Endothelial cell of umbilical vein (primary cell): ENCODE results near the gene ATCAY. TPM values are rescaled to one million over a fixed set of nuclear protein-coding genes. Genes with fewer than 3 reads are reported as not detected.
A peak's percentile ranks its signal among the peaks of the same experiment; 100 is the strongest.

ENCODE experiments used
- BruUV-seq: library from RNA; stranded (reverse); fragments of 400-500 nt; replicated peaks from 2 replicates; lab custom pipeline; 2021; lab: Mats Ljungman, UMichigan
- CTCF ChIA-PET: fragments of 300-600, 350-600 bp; sonication (Branson Sonifier 250); formaldehyde crosslinking; loops from one replicate; lab custom pipeline; 2021; ENCODE audit warnings: antibody characterized with exemption, inconsistent platforms; lab: Charles Lee
- POLR2A ChIA-PET: fragments of 300-600, 350-600 bp; sonication (Branson Sonifier 250); formaldehyde crosslinking; loops from one replicate; lab custom pipeline; 2021; ENCODE audit warnings: antibody characterized with exemption, inconsistent platforms; lab: Charles Lee
- DNase-seq: peaks from one replicate; pipeline ENCODE4 v3.0.0-alpha.2; 2011; ENCODE audit warnings: low read depth, low spot score
- FAIRE-seq: peaks from 2 replicates; lab custom pipeline; 2011; peaks lifted over from hg19 to GRCh38; lab: Jason Lieb, UNC
- H2AFZ ChIP-seq: 2 replicates; pipeline ENCODE4 v1.6.0; 2012; ENCODE audit warnings: low read depth, low read length, control low read depth, inconsistent platforms
- H3K27ac ChIP-seq: 2 replicates; pipeline ENCODE4 v1.5.1; 2011; ENCODE audit warnings: low read depth, mild to moderate bottlenecking, control low read depth, low read length, moderate library complexity; ENCODE audit not compliant: insufficient read depth
- H3K27me3 ChIP-seq, 2 experiments: 2 replicates each; pipeline versions ENCODE4 v1.6.0 to v1.6.1; 2011; ENCODE audit warnings: low read length in 2 of 2, mixed read lengths in 1 of 2; ENCODE audit not compliant: control insufficient read depth in 2 of 2, insufficient read depth in 2 of 2
- H3K36me3 ChIP-seq, 2 experiments: 2 replicates in 1 of 2; 3 replicates in 1 of 2; pipeline ENCODE4 v1.5.1; 2011; ENCODE audit warnings: low read length in 2 of 2, mild to moderate bottlenecking in 1 of 2, moderate library complexity in 1 of 2; ENCODE audit not compliant: control insufficient read depth in 2 of 2, insufficient read depth in 2 of 2; ENCODE audit errors: extremely low read depth in 1 of 2
- H3K4me1 ChIP-seq: 3 replicates; pipeline ENCODE4 v1.5.1; 2011; ENCODE audit warnings: mild to moderate bottlenecking, low read length; ENCODE audit not compliant: control insufficient read depth, insufficient read depth; ENCODE audit errors: extremely low read depth
- H3K4me2 ChIP-seq: 2 replicates; pipeline ENCODE4 v1.6.1; 2011; ENCODE audit warnings: low read length, control low read depth, mixed read lengths; ENCODE audit not compliant: insufficient read depth
- H3K4me3 ChIP-seq, 3 experiments: fragments of 200-600 bp in 1 of 3; sonication (generic), shearing (Covaris generic) in 1 of 3; replicated peaks in 1 of 3; 2 replicates each; pipeline ENCODE4 v1.5.1; 2011 to 2016; ENCODE audit warnings: control low read depth in 3 of 3, low read length in 3 of 3, mild to moderate bottlenecking in 2 of 3, inconsistent platforms in 1 of 3, low read depth in 1 of 3, moderate library complexity in 1 of 3; ENCODE audit not compliant: insufficient read depth in 1 of 3
- H3K79me2 ChIP-seq: 2 replicates; pipeline ENCODE4 v1.6.0; 2012; ENCODE audit warnings: low read length, inconsistent platforms; ENCODE audit not compliant: control insufficient read depth, insufficient read depth
- H3K9ac ChIP-seq: replicated peaks from 2 replicates; pipeline ENCODE3; 2011; ENCODE audit warnings: low read length, control low read depth; ENCODE audit not compliant: insufficient read depth; ENCODE audit errors: extremely low read depth
- H3K9me1 ChIP-seq: replicated peaks from 3 replicates; pipeline ENCODE4 v1.6.0; 2011; ENCODE audit warnings: mild to moderate bottlenecking, low read length; ENCODE audit not compliant: control insufficient read depth, insufficient read depth; ENCODE audit errors: extremely low read depth
- H3K9me3 ChIP-seq: replicated peaks from 2 replicates; pipeline ENCODE4 v1.5.1; 2012; ENCODE audit warnings: low read length, inconsistent platforms; ENCODE audit not compliant: control insufficient read depth, insufficient read depth
- H4K20me1 ChIP-seq: replicated peaks from 2 replicates; pipeline ENCODE3; 2011; ENCODE audit warnings: mild to moderate bottlenecking, low read length; ENCODE audit not compliant: control insufficient read depth, insufficient read depth; ENCODE audit errors: extremely low read depth
- CTCF ChIP-seq, 2 donors: IDR thresholded peaks; 1 replicate in 1 of 2; 2 replicates in 1 of 2; pipeline ENCODE4 v1.5.1; 2011; ENCODE audit warnings: low read length in 2 of 2, mild to moderate bottlenecking in 2 of 2, moderate library complexity in 2 of 2, control low read depth in 1 of 2, inconsistent platforms in 1 of 2, low read depth in 1 of 2; ENCODE audit not compliant: insufficient read depth in 1 of 2; ENCODE audit errors: extremely low read depth in 1 of 2
- EZH2 ChIP-seq: IDR thresholded peaks from 2 replicates; pipeline ENCODE4 v1.6.1; 2012; ENCODE audit warnings: borderline replicate concordance, low read depth, mild to moderate bottlenecking, moderate library complexity, low read length, inconsistent platforms; ENCODE audit not compliant: severe bottlenecking
- FOS ChIP-seq: IDR thresholded peaks from 2 replicates; pipeline ENCODE4 v1.6.1; 2011; ENCODE audit warnings: mild to moderate bottlenecking, low read length, moderate library complexity, borderline replicate concordance; ENCODE audit not compliant: insufficient read depth
- GATA2 ChIP-seq: IDR thresholded peaks from 2 replicates; pipeline ENCODE4 v1.7.0; 2011; ENCODE audit warnings: low read depth, mild to moderate bottlenecking, moderate library complexity, mixed read lengths, low read length; ENCODE audit not compliant: insufficient read length, insufficient read depth
- JUN ChIP-seq: IDR thresholded peaks from 2 replicates; pipeline ENCODE4 v1.6.1; 2011; ENCODE audit warnings: borderline replicate concordance, low read depth; ENCODE audit not compliant: insufficient read length, insufficient read depth
- MAX ChIP-seq: IDR thresholded peaks from 2 replicates; pipeline ENCODE4 v1.6.1; 2011; ENCODE audit not compliant: insufficient read depth, insufficient read length
- MYC ChIP-seq: IDR thresholded peaks from one replicate; pipeline ENCODE4 v1.6.1; 2011; ENCODE audit warnings: mild to moderate bottlenecking, low read depth, low read length
- POLR2A ChIP-seq: IDR thresholded peaks from 2 replicates; pipeline ENCODE4 v1.6.1; 2012; ENCODE audit warnings: low read depth, mild to moderate bottlenecking, control low read depth, low read length
- POLR2AphosphoS5 ChIP-seq: IDR thresholded peaks from 2 replicates; pipeline ENCODE4 v1.6.1; 2012; ENCODE audit warnings: low read depth, mild to moderate bottlenecking, control low read depth, low read length, moderate library complexity; ENCODE audit not compliant: insufficient read depth
- dilution Hi-C: fragments of 300-500 bp; cut with MboI; formaldehyde crosslinking; loops from one replicate; pipeline ENCODE4 v1.15.0; 2019; ENCODE audit warnings: low sequenced_read_pairs; ENCODE audit not compliant: extremely low pct_ligation_motif_present
- intact Hi-C: fragments of 100-400 bp; cut with micrococcal nuclease; formaldehyde crosslinking; loops from one replicate; pipeline ENCODE4 v1.10.0; 2022
- polyA plus RNA-seq, 4 experiments: library from polyadenylated mRNA; depleted of rRNA in 3 of 4; stranded (reverse) in 3 of 4; unstranded in 1 of 4; fragments of >200 nt; gene quantifications; 2 replicates each; pipeline versions ENCODE4 v1.2.1 to v1.2.3, GENCODE V29; 2011 to 2012; ENCODE audit warnings: missing spikeins in 1 of 4
- total RNA-seq: library from RNA; stranded (reverse); gene quantifications from 2 replicates; pipeline ENCODE4 v1.2.3, GENCODE V29; 2021

ATCAY gene
- total and polyA plus RNA-seq, 2 donors (not counting 3 experiments of a cell fraction or from before 2014, with no cell fraction given), result 0.03 TPM; not detected in 1

GRCh38 chr19:3881272-3882040 lies 971 bp downstream of the ATCAY start:
- no peaks in the 10 kb centered on the region for H4K20me1 ChIP-seq
- H3K36me3 ChIP-seq, result no peaks in the 10 kb centered on the region
- dilution Hi-C loops, result no loop called here
- no peak overlapping the region for H3K9ac ChIP-seq
- no peak overlapping the region for H3K27ac ChIP-seq
- no peaks in the 10 kb centered on the region for H3K9me1 ChIP-seq
- peaks cover 17% of the 10 kb centered on the region in 2 experiments for H3K27me3 ChIP-seq
- intact Hi-C loops, result no loop called here
- H3K79me2 ChIP-seq, result no peaks in the 10 kb centered on the region
- FAIRE-seq, result no peak
- no peaks in the 10 kb centered on the region for H3K4me1 ChIP-seq
- H3K4me3 ChIP-seq, result no peak overlapping the region
- POLR2A ChIA-PET, result interaction anchor here (0.7 kb wide), 1 partner anchor 282 kb away, joined by 7 read pairs; no protein-coding TSS in a partner anchor
- H3K4me2 ChIP-seq, result no peak overlapping the region
- no peak overlapping the region for H2AFZ ChIP-seq
- BruUV-seq, result no TSS peak
- H3K9me3 ChIP-seq, result no peaks in the 10 kb centered on the region
- TF ChIP-seq MAX (no peak), POLR2AphosphoS5 (no peak), EZH2 (peak; percentile 54), JUN (no peak)
- CTCF ChIA-PET, result interaction anchor here (0.6 kb wide), 1 partner anchor 905 kb away, joined by 3 read pairs; no protein-coding TSS in a partner anchor
- DNase-seq, result no peak

GRCh38 chr19:3882041-3882384 lies 1.5 kb downstream of the ATCAY start:
- Histone ChIP-seq H3K36me3 (no peaks in the 10 kb centered on the region), H3K27me3 (peaks cover 17% of the 10 kb centered on the region in 2 experiments), H3K4me1 (no peaks in the 10 kb centered on the region), H3K4me2 (no peak overlapping the region), H3K27ac (no peak overlapping the region), H3K9me3 (no peaks in the 10 kb centered on the region), H3K79me2 (no peaks in the 10 kb centered on the region), H3K9ac (no peak overlapping the region), H2AFZ (no peak overlapping the region), H4K20me1 (no peaks in the 10 kb centered on the region), H3K4me3 (no peak overlapping the region), H3K9me1 (no peaks in the 10 kb centered on the region)
- dilution Hi-C loops, result no loop called here
- POLR2A ChIA-PET, result no interaction called here
- CTCF ChIA-PET, result no interaction called here
- no peak for TF ChIP-seq MYC
- no peak for TF ChIP-seq JUN
- no peak for TF ChIP-seq CTCF (IDR thresholded peaks at IDR 0.05; ENCODE audit: extremely low read depth in 1 of 2, insufficient read depth in 1 of 2, low read depth in 1 of 2, low read length in 2 of 2)
- no peak for TF ChIP-seq EZH2
- TF ChIP-seq POLR2A, result no peak
- no peak for TF ChIP-seq POLR2AphosphoS5
- TF ChIP-seq GATA2, result no peak
- no peak for TF ChIP-seq MAX
- TF ChIP-seq FOS, result no peak
- DNase-seq, result no peak
- no peak for FAIRE-seq
- intact Hi-C loops, result no loop called here
- BruUV-seq, result no TSS peak
